HG03460 (cell line): ENCODE results near the gene CAMTA1.

ENCODE experiments used
- ATAC-seq: cut with Tn5 transposase; IDR thresholded peaks from one replicate; pipeline ENCODE4 v1.9.1; 2021; ENCODE audit not compliant: unreplicated experiment

CAMTA1 gene

GRCh38 chr1:7177438-7178146 is 392.3 kb downstream of the CAMTA1 start:
- no peak for ATAC-seq

- ATAC-seq, result no peak
Measured at GRCh38 chr1:7178336-7178735, 393.1 kb downstream of the CAMTA1 start.

GRCh38 chr1:7178741-7179140 is 393.5 kb downstream of the CAMTA1 start:
- ATAC-seq, result no peak

GRCh38 chr1:7185721-7186120 is 400.5 kb downstream of the CAMTA1 start:
- ATAC-seq, result no peak

- ATAC-seq, result no peak
Measured at GRCh38 chr1:7186382-7187111, 401.3 kb downstream of the CAMTA1 start.

GRCh38 chr1:7187112-7187493 is 401.8 kb downstream of the CAMTA1 start:
- no peak for ATAC-seq

- no peak for ATAC-seq
Measured at GRCh38 chr1:7190261-7190660, 405.0 kb downstream of the CAMTA1 start.

- no peak for ATAC-seq
Measured at GRCh38 chr1:7192453-7192852, 407.2 kb downstream of the CAMTA1 start.

GRCh38 chr1:7196036-7196911 is 411.0 kb downstream of the CAMTA1 start:
- no peak for ATAC-seq

GRCh38 chr1:7198664-7199063 is 413.4 kb downstream of the CAMTA1 start:
- ATAC-seq, result no peak

GRCh38 chr1:7199077-7199779 is 414.0 kb downstream of the CAMTA1 start:
- ATAC-seq, result no peak

- no peak for ATAC-seq
Measured at GRCh38 chr1:7207875-7208646, 422.8 kb downstream of the CAMTA1 start.

- no peak for ATAC-seq
Measured at GRCh38 chr1:7208647-7209180, 423.5 kb downstream of the CAMTA1 start.

- ATAC-seq, result no peak
Measured at GRCh38 chr1:7209336-7209735, 424.1 kb downstream of the CAMTA1 start.

GRCh38 chr1:7218210-7218832 is 433.1 kb downstream of the CAMTA1 start:
- no peak for ATAC-seq

- no peak for ATAC-seq
Measured at GRCh38 chr1:7219031-7219430, 433.8 kb downstream of the CAMTA1 start.

GRCh38 chr1:7220007-7220406 is 434.8 kb downstream of the CAMTA1 start:
- ATAC-seq, result no peak

GRCh38 chr1:7220712-7221252 is 435.5 kb downstream of the CAMTA1 start:
- no peak for ATAC-seq
